ENCODE measurements around the gene RPP38.

RPP38 gene

GRCh38 chr10:15147594-15148392 is 50.6 kb downstream of the RPP38 start:
- in situ Hi-C loops (cut with HindIII; ENCODE audit: low sequenced_read_pairs), result no loop called here

- in situ Hi-C loops (cut with HindIII; ENCODE audit: low sequenced_read_pairs), result no loop called here
These were observed 52.1 kb downstream of the RPP38 start for GRCh38 chr10:15149042-15149771.

- in situ Hi-C loops (cut with HindIII; ENCODE audit: low sequenced_read_pairs), result no loop called here
These were observed 53.4 kb downstream of the RPP38 start for GRCh38 chr10:15150563-15150962.

GRCh38 chr10:15152556-15152955 is 55.4 kb downstream of the RPP38 start:
- in situ Hi-C loops (cut with HindIII; ENCODE audit: low sequenced_read_pairs), result no loop called here
